ENCODE data around the gene KRTAP6-1.

KRTAP6-1 gene

GRCh38 chr21:30620522-30620921 is 6.8 kb upstream of the KRTAP6-1 start, which contains the start of gene KRTAP20-4:
KRTAP20-4 (plus strand) TSS chr21:30620627.
- DNase-seq (ENCODE audit: low read depth in 1 of 2, low spot score in 1 of 2) = no peak
- Histone ChIP-seq H3K27me3 (ENCODE audit: insufficient read depth, poor library complexity, severe bottlenecking) (no peaks in the 10 kb centered on the region), H3K27ac (replicated peaks) (no peak within 1 kb of the TSS), H3K4me3 (replicated peaks; ENCODE audit: insufficient read depth, low read length) (no peak within 1 kb of the TSS)
- TF ChIP-seq SPI1 (IDR thresholded peaks at IDR 0.05; ENCODE audit: borderline replicate concordance, low read depth) = no peak

- no peak overlapping the region for H3K4me3 ChIP-seq (replicated peaks; ENCODE audit: insufficient read depth, low read length)
- no peak for DNase-seq (ENCODE audit: low read depth in 1 of 2, low spot score in 1 of 2)
- H3K27me3 ChIP-seq (ENCODE audit: insufficient read depth, poor library complexity, severe bottlenecking) = no peaks in the 10 kb centered on the region
- H3K27ac ChIP-seq (replicated peaks) = no peak overlapping the region
- TF ChIP-seq GABPA (IDR thresholded peaks at IDR 0.05; ENCODE audit: low read depth) (no peak), CTCF (IDR thresholded peaks at IDR 0.05; ENCODE audit: insufficient read depth, low read length) (no peak), REST (IDR thresholded peaks at IDR 0.05; ENCODE audit: insufficient replicate concordance, low read depth) (no peak), SPI1 (IDR thresholded peaks at IDR 0.05; ENCODE audit: borderline replicate concordance, low read depth) (no peak), POLR2AphosphoS5 (IDR thresholded peaks at IDR 0.05; ENCODE audit: low read depth) (no peak)
These were observed 6.3 kb upstream of the KRTAP6-1 start for GRCh38 chr21:30620080-30620479.

GRCh38 chr21:30616125-30616524 is 2.4 kb upstream of the KRTAP6-1 start, which contains the start of gene KRTAP20-1:
KRTAP20-1 (plus strand) TSS chr21:30616425; CDS start chr21:30616455, 30 bp downstream.
- Histone ChIP-seq H3K4me3 (replicated peaks; ENCODE audit: insufficient read depth, low read length) (no peak within 1 kb of the TSS), H3K27ac (replicated peaks) (no peak within 1 kb of the TSS), H3K27me3 (ENCODE audit: insufficient read depth, poor library complexity, severe bottlenecking) (no peaks in the 10 kb centered on the region)
- TF ChIP-seq CTCF (IDR thresholded peaks at IDR 0.05; ENCODE audit: insufficient read depth, low read length) (no peak), SPI1 (IDR thresholded peaks at IDR 0.05; ENCODE audit: borderline replicate concordance, low read depth) (no peak), GABPA (IDR thresholded peaks at IDR 0.05; ENCODE audit: low read depth) (no peak), POLR2AphosphoS5 (IDR thresholded peaks at IDR 0.05; ENCODE audit: low read depth) (no peak), REST (IDR thresholded peaks at IDR 0.05; ENCODE audit: insufficient replicate concordance, low read depth) (no peak)
- DNase-seq (ENCODE audit: low read depth in 1 of 2, low spot score in 1 of 2) = no peak

- no peak for TF ChIP-seq SPI1 (IDR thresholded peaks at IDR 0.05; ENCODE audit: borderline replicate concordance, low read depth)
- TF ChIP-seq REST (IDR thresholded peaks at IDR 0.05; ENCODE audit: insufficient replicate concordance, low read depth) = no peak
- TF ChIP-seq GABPA (IDR thresholded peaks at IDR 0.05; ENCODE audit: low read depth) = no peak
- TF ChIP-seq POLR2AphosphoS5 (IDR thresholded peaks at IDR 0.05; ENCODE audit: low read depth) = no peak
- no peak for TF ChIP-seq CTCF (IDR thresholded peaks at IDR 0.05; ENCODE audit: insufficient read depth, low read length)
- no peak overlapping the region for H3K27ac ChIP-seq (replicated peaks)
- no peak for DNase-seq (ENCODE audit: low read depth in 1 of 2, low spot score in 1 of 2)
- no peaks in the 10 kb centered on the region for H3K27me3 ChIP-seq (ENCODE audit: insufficient read depth, poor library complexity, severe bottlenecking)
- H3K4me3 ChIP-seq (replicated peaks; ENCODE audit: insufficient read depth, low read length) = no peak overlapping the region
These were observed 1.5 kb upstream of the KRTAP6-1 start for GRCh38 chr21:30615199-30615598.

Measured in HL-60 (cell line).